Mucosa of stomach (tissue), 1 donor: ENCODE results near the gene PKIB.

Experiments
- H3K27me3 ChIP-seq: one replicate; pipeline ENCODE4 v1.7.0; 2013; ENCODE audit warnings: mild to moderate bottlenecking, low read length; ENCODE audit not compliant: control insufficient read depth, insufficient read depth
- H3K36me3 ChIP-seq: one replicate; pipeline ENCODE4 v1.7.0; 2013; ENCODE audit warnings: low read length; ENCODE audit not compliant: control insufficient read depth, insufficient read depth
- H3K4me1 ChIP-seq: one replicate; pipeline ENCODE4 v1.7.0; 2013; ENCODE audit warnings: mild to moderate bottlenecking, low read length; ENCODE audit not compliant: control insufficient read depth, insufficient read depth
- H3K4me3 ChIP-seq: one replicate; pipeline ENCODE4 v1.7.0; 2013; ENCODE audit warnings: low read length
- H3K9ac ChIP-seq: one replicate; pipeline ENCODE4 v1.7.0; 2013; ENCODE audit warnings: mild to moderate bottlenecking, low read length, moderate library complexity
- H3K9me3 ChIP-seq: one replicate; pipeline ENCODE4 v1.7.0; 2013; ENCODE audit warnings: mild to moderate bottlenecking, low read length, moderate library complexity; ENCODE audit not compliant: control insufficient read depth
- donor health status: Pancreatic carcinoma.

PKIB gene

DNA sequence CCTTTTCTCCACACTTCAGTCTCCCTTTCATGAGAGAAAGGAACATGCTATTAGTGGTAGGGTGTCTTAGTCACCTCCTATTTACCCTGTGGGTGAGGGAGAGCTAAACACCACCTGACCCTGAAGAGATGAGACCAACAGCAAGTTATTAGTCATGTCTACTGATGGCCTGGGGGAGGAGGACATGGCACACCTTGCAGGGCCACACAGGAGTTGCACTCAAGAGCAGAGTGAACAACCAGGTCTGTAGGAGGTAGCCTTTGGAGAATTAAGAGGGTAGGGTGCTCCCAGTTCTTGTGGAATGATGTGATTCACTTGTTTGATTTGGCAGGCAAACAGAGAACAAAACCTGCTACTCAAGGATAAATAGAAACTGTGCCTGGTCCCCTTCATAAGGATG is 86.6 kb downstream of the PKIB start:
- Histone ChIP-seq H3K4me3 (no peak overlapping the region), H3K36me3 (no peaks in the 10 kb centered on the region), H3K4me1 (peaks cover 9% of the 10 kb centered on the region), H3K27me3 (no peaks in the 10 kb centered on the region), H3K9ac (no peak overlapping the region), H3K9me3 (no peaks in the 10 kb centered on the region)

DNA sequence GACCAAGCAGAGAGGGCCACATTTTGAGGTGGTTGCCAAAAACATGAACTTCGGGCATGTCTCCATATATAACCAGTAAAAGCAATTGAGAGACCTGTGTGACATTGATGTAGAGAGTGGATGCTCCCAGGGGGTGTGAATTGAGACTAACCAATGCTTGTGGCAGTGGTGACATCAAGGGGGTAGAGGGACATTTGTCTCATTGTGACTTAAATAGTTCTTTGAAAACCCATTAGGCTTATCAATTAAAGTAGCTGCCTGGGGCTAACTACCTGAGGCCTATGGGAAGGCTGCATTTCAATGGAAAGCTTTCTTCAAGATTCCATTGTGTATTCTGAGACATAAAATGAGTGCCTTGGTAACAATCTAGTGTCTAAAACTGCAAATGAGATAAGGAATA is 87.3 kb downstream of the PKIB start:
- H3K9ac ChIP-seq: no peak overlapping the region
- no peaks in the 10 kb centered on the region for H3K27me3 ChIP-seq
- H3K4me1 ChIP-seq: peaks cover 9% of the 10 kb centered on the region
- H3K9me3 ChIP-seq: no peaks in the 10 kb centered on the region
- no peak overlapping the region for H3K4me3 ChIP-seq
- H3K36me3 ChIP-seq: no peaks in the 10 kb centered on the region

DNA sequence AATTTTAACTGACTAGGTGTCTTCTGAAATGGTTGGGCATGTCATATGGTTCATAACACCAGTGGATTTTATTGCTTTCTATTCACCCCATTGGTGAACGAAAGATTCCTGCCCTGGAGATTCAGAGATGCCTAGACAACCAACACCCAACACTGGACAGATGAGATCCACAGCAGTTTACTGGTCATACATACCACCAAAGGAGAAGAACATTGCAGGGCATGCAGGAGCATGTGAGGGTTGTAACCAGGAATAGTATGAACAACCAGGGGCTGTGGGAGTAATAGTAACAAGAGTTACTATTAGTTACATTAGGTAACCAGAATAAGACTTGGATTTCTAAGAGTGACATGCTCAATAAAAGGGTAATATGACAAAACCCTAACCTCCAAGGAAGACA is 91.5 kb downstream of the PKIB start:
- no peak overlapping the region for H3K9ac ChIP-seq
- no peaks in the 10 kb centered on the region for H3K36me3 ChIP-seq
- peaks cover 9% of the 10 kb centered on the region for H3K4me1 ChIP-seq
- no peaks in the 10 kb centered on the region for H3K9me3 ChIP-seq
- no peak overlapping the region for H3K4me3 ChIP-seq
- no peaks in the 10 kb centered on the region for H3K27me3 ChIP-seq

DNA sequence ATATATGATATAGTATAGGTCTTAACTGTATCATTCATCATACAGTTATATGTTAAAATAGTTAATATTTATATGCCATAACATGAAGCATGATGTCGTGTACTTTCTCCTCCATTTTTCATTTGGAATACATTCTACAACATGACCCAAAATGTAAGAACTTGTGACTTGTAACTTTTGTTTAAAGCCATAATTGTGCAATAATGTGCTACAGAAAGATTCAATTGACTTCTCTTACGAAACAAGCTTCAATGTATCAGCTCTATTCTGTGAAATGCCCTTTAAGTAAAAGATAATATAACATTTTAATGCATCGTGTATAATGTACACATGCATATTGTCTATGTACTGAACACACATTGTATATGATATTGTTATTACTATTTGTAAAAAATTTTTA is 92.6 kb downstream of the PKIB start:
- Histone ChIP-seq H3K4me1 (no peaks in the 10 kb centered on the region), H3K9ac (no peak overlapping the region), H3K9me3 (no peaks in the 10 kb centered on the region)

DNA sequence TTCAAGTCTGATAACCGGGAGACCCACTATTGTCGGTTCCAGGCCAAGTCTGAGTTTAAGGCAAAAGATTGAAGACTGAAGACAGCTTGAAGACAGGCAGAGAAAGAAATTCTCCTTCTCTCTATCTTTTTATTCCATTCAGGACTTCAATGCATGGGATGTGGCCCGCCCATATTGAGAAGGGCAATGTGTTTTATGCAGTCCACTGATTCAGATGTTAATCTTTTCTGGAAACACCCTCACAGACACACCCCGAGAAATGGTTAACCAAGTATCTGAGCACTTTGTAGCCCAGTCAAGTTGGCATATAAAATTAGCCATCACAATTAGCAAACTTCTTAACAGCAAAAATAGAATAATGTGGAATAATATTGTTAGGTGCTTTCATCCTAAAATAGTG is 93.9 kb downstream of the PKIB start:
- Histone ChIP-seq H3K4me1 (no peaks in the 10 kb centered on the region), H3K27me3 (no peaks in the 10 kb centered on the region), H3K36me3 (no peaks in the 10 kb centered on the region), H3K9me3 (no peaks in the 10 kb centered on the region), H3K9ac (no peak overlapping the region), H3K4me3 (no peak overlapping the region)

More for the DNA sequence above, 92.6 kb downstream of the PKIB start:
- no peak overlapping the region for H3K4me3 ChIP-seq
- no peaks in the 10 kb centered on the region for H3K36me3 ChIP-seq
- no peaks in the 10 kb centered on the region for H3K27me3 ChIP-seq

DNA sequence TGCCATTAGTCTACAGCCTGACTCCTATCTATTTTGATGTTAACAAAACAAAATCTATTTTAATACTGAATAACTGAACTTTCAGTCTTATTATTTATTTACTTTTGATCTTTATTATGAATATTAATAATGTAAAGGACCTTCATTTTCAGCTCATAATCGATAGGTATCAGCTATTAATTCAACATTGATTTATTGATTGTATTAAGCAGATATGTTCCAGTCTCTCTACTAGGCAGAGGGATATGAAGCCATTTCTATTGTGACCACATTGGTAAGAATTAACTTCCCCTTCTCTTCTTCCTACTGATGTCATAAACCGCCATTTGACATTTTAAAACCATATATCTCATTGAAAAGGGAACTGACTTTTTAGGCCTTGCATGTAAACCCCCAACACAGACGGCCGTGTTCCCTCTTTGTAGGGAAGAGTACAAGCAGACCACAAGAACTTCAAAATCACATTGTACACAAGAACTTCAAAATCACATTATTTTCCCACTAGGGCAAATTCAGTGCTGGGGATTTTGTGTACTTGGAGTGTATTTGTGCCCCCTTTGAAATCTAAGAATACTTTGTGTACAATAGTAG is 99.8 kb downstream of the PKIB start:
- Histone ChIP-seq H3K9ac (no peak overlapping the region), H3K4me3 (no peak overlapping the region), H3K36me3 (no peaks in the 10 kb centered on the region), H3K9me3 (no peaks in the 10 kb centered on the region), H3K27me3 (no peaks in the 10 kb centered on the region), H3K4me1 (no peaks in the 10 kb centered on the region)

DNA sequence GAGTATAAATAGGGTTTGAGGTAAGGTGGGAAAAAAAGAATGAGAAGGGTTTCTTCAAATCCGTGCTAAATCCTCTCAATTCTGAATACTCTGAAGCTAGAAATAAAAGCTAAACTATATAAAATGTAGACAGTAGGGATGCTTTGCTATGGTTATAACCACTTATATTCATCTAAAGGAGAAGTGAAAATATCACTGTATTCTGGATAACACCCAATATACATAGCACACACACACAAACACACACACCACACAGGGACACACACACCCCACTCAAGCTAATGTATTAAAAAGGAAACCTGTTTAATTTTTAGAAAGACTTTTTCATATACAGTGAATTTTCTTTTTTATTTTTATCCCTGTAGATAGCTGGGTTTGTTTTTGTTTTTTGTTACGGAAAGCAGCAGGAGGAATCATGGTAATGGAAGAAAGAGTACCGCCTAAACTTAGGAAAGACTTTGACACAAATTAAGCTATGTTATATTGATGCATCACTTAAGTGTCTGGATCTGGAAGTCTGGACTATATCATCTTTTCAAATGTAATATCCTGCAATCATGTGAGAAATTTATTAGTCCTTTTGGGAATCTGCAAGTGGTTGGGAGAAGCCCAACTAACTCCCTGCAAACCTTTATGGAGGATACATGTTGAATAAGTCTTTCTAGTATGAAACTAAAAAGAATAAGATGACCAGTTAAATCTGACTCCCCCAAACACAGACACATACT is 100.9 kb downstream of the PKIB start:
- Histone ChIP-seq H3K27me3 (no peaks in the 10 kb centered on the region), H3K9me3 (no peaks in the 10 kb centered on the region), H3K36me3 (no peaks in the 10 kb centered on the region), H3K9ac (no peak overlapping the region), H3K4me3 (no peak overlapping the region), H3K4me1 (no peaks in the 10 kb centered on the region)

DNA sequence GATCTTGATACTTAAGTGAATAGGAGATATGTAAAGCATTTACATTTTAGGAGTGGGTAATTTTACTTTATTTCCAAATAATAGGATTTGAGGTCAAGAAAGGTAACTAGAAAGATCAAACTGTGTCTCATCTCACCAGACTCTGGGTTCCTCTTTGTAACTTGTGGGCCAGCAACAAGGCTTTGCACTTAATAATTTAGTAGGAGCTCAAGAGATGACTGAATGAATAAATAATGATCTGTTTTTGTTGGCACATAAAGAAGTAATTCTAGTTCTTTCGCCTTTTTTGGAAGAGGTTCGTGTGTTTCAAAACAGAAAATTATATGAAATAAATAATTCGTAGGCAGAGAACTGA is 101.9 kb downstream of the PKIB start:
- Histone ChIP-seq H3K9ac (no peak overlapping the region), H3K9me3 (no peaks in the 10 kb centered on the region), H3K27me3 (no peaks in the 10 kb centered on the region), H3K4me3 (no peak overlapping the region), H3K36me3 (no peaks in the 10 kb centered on the region), H3K4me1 (no peaks in the 10 kb centered on the region)

DNA sequence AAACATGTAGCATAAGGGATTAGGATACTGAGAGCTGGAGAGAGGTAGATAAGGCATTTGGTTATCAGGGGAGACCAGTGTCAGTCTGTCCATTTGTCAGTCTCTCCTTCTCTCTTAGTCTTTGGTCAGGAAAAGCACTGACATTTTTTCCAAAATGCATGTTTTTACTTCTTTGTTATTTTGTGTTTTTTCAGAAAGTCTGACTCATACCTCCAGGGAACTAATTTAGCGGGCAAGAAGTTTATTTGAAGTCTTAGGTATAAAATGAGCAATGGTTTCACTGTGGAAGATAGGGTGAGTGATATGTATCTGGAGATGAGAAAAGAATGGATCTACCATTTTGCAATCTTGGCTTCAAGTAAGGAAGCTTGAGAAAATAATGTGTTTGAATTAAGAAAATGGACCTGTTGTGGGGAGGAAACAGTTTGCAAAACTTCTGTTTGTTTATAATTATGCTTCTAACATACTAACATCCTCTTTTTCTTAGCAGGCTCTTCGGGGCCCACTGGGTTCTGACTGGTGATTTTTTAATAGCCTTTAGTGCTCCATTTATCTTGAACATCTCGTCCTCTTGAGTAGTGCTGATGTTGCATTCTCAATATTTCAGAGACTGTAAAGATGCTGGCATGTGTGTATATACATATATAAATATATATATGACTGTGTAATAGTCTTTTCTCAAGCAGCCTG is 102.4 kb downstream of the PKIB start:
- H3K9me3 ChIP-seq: no peaks in the 10 kb centered on the region
- H3K9ac ChIP-seq: no peak overlapping the region
- H3K4me3 ChIP-seq: no peak overlapping the region
- no peaks in the 10 kb centered on the region for H3K36me3 ChIP-seq
- H3K27me3 ChIP-seq: no peaks in the 10 kb centered on the region
- no peaks in the 10 kb centered on the region for H3K4me1 ChIP-seq

DNA sequence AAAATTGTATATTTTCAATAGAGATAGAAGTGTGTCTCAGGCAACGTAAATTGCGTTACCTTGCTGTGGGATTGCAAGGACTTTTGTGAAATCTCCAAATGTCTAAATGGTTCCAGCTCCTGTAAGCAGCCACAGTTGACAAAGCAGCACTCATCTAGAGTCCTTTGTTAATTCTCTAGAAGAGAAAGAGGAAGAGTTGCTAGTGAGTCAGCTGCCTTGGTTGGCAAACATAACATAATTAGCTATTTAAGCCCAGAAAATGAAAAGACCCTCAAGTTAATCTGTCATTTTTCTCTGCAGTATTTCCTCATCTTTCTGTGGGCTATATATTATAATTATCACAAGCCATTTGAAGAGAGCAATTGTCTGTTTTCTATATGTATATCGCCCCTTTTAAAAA is 102.9 kb downstream of the PKIB start:
- Histone ChIP-seq H3K9me3 (no peaks in the 10 kb centered on the region), H3K4me1 (no peaks in the 10 kb centered on the region), H3K4me3 (no peak overlapping the region), H3K9ac (no peak overlapping the region), H3K27me3 (no peaks in the 10 kb centered on the region), H3K36me3 (no peaks in the 10 kb centered on the region)

DNA sequence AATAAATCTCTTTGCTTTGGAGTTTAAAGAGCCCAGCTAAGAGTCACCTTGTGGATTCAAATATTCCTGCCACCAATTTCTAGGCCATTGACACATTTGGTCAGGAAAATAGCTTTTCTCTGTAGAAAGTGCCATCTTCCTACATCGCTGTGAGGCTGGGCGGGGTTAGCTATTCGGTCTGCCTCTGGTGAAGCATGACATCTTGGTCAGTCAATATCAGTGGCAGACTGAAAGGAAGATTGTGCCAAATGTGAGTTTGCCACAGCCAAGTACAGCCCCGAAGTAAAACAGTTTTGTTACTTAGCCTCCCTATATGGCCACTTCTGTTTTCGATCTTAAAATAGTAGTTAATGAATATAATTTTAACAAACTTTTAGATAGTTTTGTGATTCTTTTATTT is 103.9 kb downstream of the PKIB start:
- no peaks in the 10 kb centered on the region for H3K4me1 ChIP-seq
- no peak overlapping the region for H3K9ac ChIP-seq
- no peaks in the 10 kb centered on the region for H3K9me3 ChIP-seq
- no peaks in the 10 kb centered on the region for H3K27me3 ChIP-seq
- H3K36me3 ChIP-seq: no peaks in the 10 kb centered on the region
- H3K4me3 ChIP-seq: no peak overlapping the region

DNA sequence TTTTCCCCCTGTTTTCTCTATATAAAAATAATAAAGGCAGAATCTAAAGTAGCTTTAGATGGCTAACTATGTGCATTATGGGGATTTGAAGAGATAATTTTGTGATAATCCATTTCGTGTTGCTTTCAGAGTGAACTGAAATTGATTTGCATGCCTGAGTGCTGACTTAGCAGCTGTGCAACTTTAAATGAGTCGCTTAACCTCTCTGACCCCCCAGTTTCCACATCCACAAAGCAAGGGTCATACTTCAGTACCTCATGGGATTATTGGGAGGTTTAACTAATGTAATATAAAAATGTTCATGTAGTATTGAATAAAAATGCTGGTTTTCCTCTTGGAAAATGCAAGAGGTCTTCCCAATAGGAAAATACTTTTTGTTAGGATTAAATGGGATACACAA is 105.5 kb downstream of the PKIB start:
- Histone ChIP-seq H3K9ac (no peak overlapping the region), H3K36me3 (no peaks in the 10 kb centered on the region), H3K4me1 (no peaks in the 10 kb centered on the region), H3K27me3 (no peaks in the 10 kb centered on the region), H3K4me3 (no peak overlapping the region), H3K9me3 (no peaks in the 10 kb centered on the region)
